Mammary epithelial cell (primary cell): ENCODE results near the gene ADAMTS10.

Experiments used
- CTCF ChIP-seq, 2 donors: IDR thresholded peaks in 1 of 2; conservative IDR thresholded peaks in 1 of 2; 2 replicates each; pipeline ENCODE4 v1.5.1; 2011 to 2012; ENCODE audit warnings: inconsistent platforms in 2 of 2, low read length in 2 of 2, mild to moderate bottlenecking in 2 of 2, control low read depth in 1 of 2, low read depth in 1 of 2; ENCODE audit not compliant: insufficient read depth in 1 of 2; ENCODE audit errors: extremely low read depth in 1 of 2
- EZH2 ChIP-seq: IDR thresholded peaks from 2 replicates; pipeline ENCODE4 v1.6.1; 2012; ENCODE audit warnings: low read length, inconsistent platforms, borderline replicate concordance

DNA sequence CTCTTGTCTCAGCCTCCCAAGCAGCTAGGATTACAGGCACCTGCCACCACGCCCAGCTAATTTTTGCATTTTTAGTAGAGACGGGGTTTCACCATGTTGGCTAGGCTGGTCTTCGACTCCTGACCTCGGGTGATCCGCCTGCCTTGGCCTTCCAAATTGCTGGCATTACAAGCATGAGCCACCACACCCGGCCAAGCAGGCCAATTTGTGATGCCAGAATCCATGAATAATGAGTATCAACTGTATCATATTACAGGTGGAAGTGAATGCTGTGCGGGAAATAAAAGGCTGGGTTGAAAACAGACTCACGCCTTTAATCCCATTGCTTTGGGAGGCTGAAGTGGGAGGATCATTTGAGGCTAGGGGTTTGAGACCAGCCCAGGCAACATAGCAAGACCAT is 16.3 kb upstream of the ADAMTS10 start:
- TF ChIP-seq CTCF (conservative IDR thresholded peaks at IDR 0.05 in 1 of 2, IDR thresholded peaks at IDR 0.05 in 1 of 2; ENCODE audit: extremely low read depth in 1 of 2, insufficient read depth in 1 of 2, low read depth in 1 of 2, low read length in 2 of 2): no peak
- TF ChIP-seq EZH2: no peak
